ENCODE results near the gene SELENBP1. TPM values are rescaled to one million over a fixed set of nuclear protein-coding genes. Genes with fewer than 3 reads are reported as not detected.

The SELENBP1 gene
- total RNA-seq, 1 donor from 2014 or later = 0.93 TPM

Other genes starting within 250 kb of the SELENBP1 start
- 20.2 and 28.1 TPM in 2 replicates for gene SEMA6C, start 226.1 kb downstream of the SELENBP1 start, total RNA-seq
- gene TNFAIP8L2, start 216.1 kb downstream of the SELENBP1 start, total RNA-seq = not detected in 2 replicates
- gene LYSMD1, start 206.8 kb downstream of the SELENBP1 start, total RNA-seq = 4.7 and 5.9 TPM in 2 replicates
- gene SCNM1, start 206.6 kb downstream of the SELENBP1 start, total RNA-seq = 39.3 and 42.6 TPM in 2 replicates
- gene TMOD4, start 196.7 kb downstream of the SELENBP1 start, total RNA-seq = not detected in 2 replicates
- 38.1 and 58.2 TPM in 2 replicates for gene VPS72, start 182.5 kb downstream of the SELENBP1 start, total RNA-seq
- gene PIP5K1A, start 174.2 kb downstream of the SELENBP1 start, total RNA-seq = 36.4 and 45.3 TPM in 2 replicates
- gene PSMD4, start 118.0 kb downstream of the SELENBP1 start, total RNA-seq = 151 and 156 TPM in 2 replicates
- gene ZNF687, start 90.4 kb downstream of the SELENBP1 start, total RNA-seq = 17.6 and 22.8 TPM in 2 replicates
- gene PI4KB, start 45.3 kb downstream of the SELENBP1 start, total RNA-seq = 48.5 and 56.1 TPM in 2 replicates
- 45.6 and 47.0 TPM in 2 replicates for gene RFX5, start 25.5 kb downstream of the SELENBP1 start, total RNA-seq
- 289 and 321 TPM in 2 replicates for gene PSMB4, start 26.9 kb upstream of the SELENBP1 start, total RNA-seq
- 29.5 and 37.3 TPM in 2 replicates for gene POGZ, start 86.8 kb upstream of the SELENBP1 start, total RNA-seq
- 0.12 and 0.58 TPM in 2 replicates for gene CGN, start 138.7 kb upstream of the SELENBP1 start, total RNA-seq
- 5.1 and 6.8 TPM in 2 replicates for gene TUFT1, start 167.6 kb upstream of the SELENBP1 start, total RNA-seq
- gene SNX27, start 239.3 kb upstream of the SELENBP1 start, total RNA-seq = 17.7 and 21.0 TPM in 2 replicates

Measured in glomerular endothelial cell (primary cell).